HCT116 (cell line): ENCODE measurements around the gene CCDC9B. TPM values are rescaled to one million over a fixed set of nuclear protein-coding genes. Genes with fewer than 3 reads are reported as not detected.

ENCODE experiments used
- ATAC-seq: fragments of 200-7000 bp; cut with Tn5 transposase; 2 replicates; pipeline ENCODE4 v1.9.1; 2020; ENCODE audit warnings: mild to moderate bottlenecking, moderate library complexity
- BruUV-seq: library from RNA; stranded (reverse); fragments of 400-500 nt; replicated peaks from 2 replicates; lab custom pipeline; 2021; lab: Mats Ljungman, UMichigan
- CTCF ChIA-PET: fragments of 300-600 bp; sonication (Branson Sonifier 250); formaldehyde crosslinking; loops from one replicate; lab custom pipeline; 2021; ENCODE audit warnings: antibody characterized with exemption; lab: Charles Lee
- POLR2A ChIA-PET: fragments of 300-600, 350-600 bp; sonication (Branson Sonifier 250); formaldehyde crosslinking; loops from one replicate; lab custom pipeline; 2021; ENCODE audit warnings: antibody characterized with exemption; lab: Charles Lee
- RAD21 ChIA-PET, 2 experiments: fragments of 300-600 bp; sonication (Branson Sonifier 250); formaldehyde crosslinking; loops; one replicate each; lab custom pipeline; 2023; ENCODE audit warnings: low total read pairs in 2 of 2; ENCODE audit not compliant: uncharacterized antibody in 2 of 2, unreplicated experiment in 2 of 2, low non-redundant PET in 1 of 2; lab: Charles Lee
- DNase-seq: peaks from one replicate; pipeline ENCODE4 v3.0.0-alpha.2; 2010; ENCODE audit warnings: low read depth, low spot score
- H2AFZ ChIP-seq: fragments of 200-600 bp; shearing (Covaris generic), sonication (generic); 2 replicates; pipeline ENCODE4 v1.6.1; 2017; ENCODE audit warnings: low read depth, mixed run types, mixed read lengths, antibody characterized with exemption, low read length; ENCODE audit not compliant: poor library complexity, severe bottlenecking
- H3K27ac ChIP-seq: 2 replicates; pipeline ENCODE4 v1.5.1; 2012; ENCODE audit warnings: low read depth, low read length
- H3K27me3 ChIP-seq: fragments of 200-600 bp; sonication (generic); 2 replicates; pipeline ENCODE4 v1.6.1; 2016; ENCODE audit warnings: mixed run types, low read length, mixed read lengths; ENCODE audit not compliant: insufficient read depth
- H3K36me3 ChIP-seq, 2 experiments: fragments of 200-500 bp in 1 of 2; fragments of 200-600 bp in 1 of 2; sonication (Bioruptor generic) in 1 of 2; sonication (generic) in 1 of 2; 2 replicates each; pipeline versions ENCODE4 v1.5.1 to v1.6.1; 2014 to 2016; ENCODE audit warnings: low read length in 2 of 2, inconsistent platforms in 1 of 2, mixed read lengths in 1 of 2, mixed run types in 1 of 2; ENCODE audit not compliant: insufficient read depth in 2 of 2, control insufficient read depth in 1 of 2
- H3K4me1 ChIP-seq, 2 experiments: fragments of 200-600 bp in 1 of 2; sonication (generic) in 1 of 2; 2 replicates each; pipeline versions ENCODE4 v1.5.1 to v1.6.1; 2012 to 2017; ENCODE audit warnings: low read length in 2 of 2, inconsistent platforms in 1 of 2, mild to moderate bottlenecking in 1 of 2, mixed read lengths in 1 of 2, mixed run types in 1 of 2, moderate library complexity in 1 of 2; ENCODE audit not compliant: insufficient read depth in 2 of 2, control insufficient read depth in 1 of 2
- H3K4me2 ChIP-seq: fragments of 200-600 bp; sonication (generic); 2 replicates; pipeline ENCODE4 v1.6.1; 2017; ENCODE audit warnings: mixed run types, low read length, mixed read lengths
- H3K4me3 ChIP-seq, 2 experiments: fragments of 200-600 bp in 1 of 2; sonication (generic) in 1 of 2; replicated peaks in 1 of 2; 2 replicates each; pipeline ENCODE4 v1.5.1; 2011 to 2016; ENCODE audit warnings: low read length in 2 of 2, control low read depth in 1 of 2, low read depth in 1 of 2, mild to moderate bottlenecking in 1 of 2, mixed read lengths in 1 of 2, mixed run types in 1 of 2
- H3K79me2 ChIP-seq: fragments of 200-600 bp; sonication (generic); 2 replicates; pipeline ENCODE4 v1.6.1; 2017; ENCODE audit warnings: mild to moderate bottlenecking, mixed run types, low read length, moderate library complexity, mixed read lengths; ENCODE audit not compliant: insufficient read depth
- H3K9ac ChIP-seq: fragments of 200-600 bp; sonication (generic); 2 replicates; pipeline ENCODE4 v1.6.1; 2016; ENCODE audit warnings: low read length, mixed read lengths
- H3K9me2 ChIP-seq: fragments of 200-600 bp; sonication (generic), shearing (Covaris generic); 2 replicates; pipeline ENCODE4 v1.6.1; 2017; ENCODE audit warnings: mixed run types, mild to moderate bottlenecking, moderate library complexity; ENCODE audit not compliant: insufficient read depth
- H3K9me3 ChIP-seq, 2 experiments: fragments of 200-500 bp in 1 of 2; fragments of 200-600 bp in 1 of 2; sonication (Bioruptor generic) in 1 of 2; sonication (generic) in 1 of 2; 2 replicates each; pipeline ENCODE4 v1.6.1; 2014 to 2017; ENCODE audit warnings: low read length in 2 of 2, mixed read lengths in 2 of 2, inconsistent platforms in 1 of 2, low read depth in 1 of 2, mild to moderate bottlenecking in 1 of 2, mixed run types in 1 of 2, moderate library complexity in 1 of 2; ENCODE audit not compliant: control insufficient read depth in 1 of 2, insufficient read depth in 1 of 2
- H4K20me1 ChIP-seq: fragments of 200-600 bp; sonication (generic), shearing (Covaris generic); 2 replicates; pipeline ENCODE4 v1.6.1; 2017; ENCODE audit warnings: mixed run types, mild to moderate bottlenecking, moderate library complexity; ENCODE audit not compliant: insufficient read depth
- CBX3 ChIP-seq: IDR thresholded peaks from 2 replicates; pipeline ENCODE4 v1.6.1; 2012; ENCODE audit warnings: low read depth
- CEBPB ChIP-seq: IDR thresholded peaks from 2 replicates; pipeline ENCODE4 v1.6.1; 2012; ENCODE audit warnings: low read depth
- EZH2phosphoT487 ChIP-seq: fragments of 200-600 bp; IDR thresholded peaks from 2 replicates; pipeline ENCODE4 v1.6.1; 2018; ENCODE audit warnings: antibody characterized with exemption, borderline replicate concordance
- POLR2A ChIP-seq: IDR thresholded peaks from 2 replicates; pipeline ENCODE4 v1.7.0; 2011; ENCODE audit warnings: borderline replicate concordance; ENCODE audit not compliant: insufficient read depth, insufficient read length; ENCODE audit errors: extremely low read depth
- RAD21 ChIP-seq: IDR thresholded peaks from 2 replicates; pipeline ENCODE4 v1.6.1; 2012; ENCODE audit warnings: low read depth, mild to moderate bottlenecking
- SIN3A ChIP-seq: IDR thresholded peaks from 2 replicates; pipeline ENCODE4 v1.6.1; 2012; ENCODE audit warnings: low read depth
- TCF7L2 ChIP-seq: IDR thresholded peaks from 2 replicates; pipeline ENCODE4 v1.7.0; 2011; ENCODE audit warnings: borderline replicate concordance, inconsistent platforms; ENCODE audit not compliant: insufficient read depth, insufficient read length; ENCODE audit errors: extremely low read depth
- YY1 ChIP-seq: IDR thresholded peaks from 2 replicates; pipeline ENCODE4 v1.6.1; 2011; ENCODE audit warnings: low read length, low read depth, moderate library complexity, mild to moderate bottlenecking; ENCODE audit not compliant: insufficient replicate concordance; ENCODE audit errors: extremely low read depth
- ZNF274 ChIP-seq: fragments of 200-500 bp; sonication (Bioruptor generic); IDR thresholded peaks from 2 replicates; pipeline ENCODE4 v1.6.1; 2014; ENCODE audit warnings: mild to moderate bottlenecking, low read depth, low read length, inconsistent platforms
- intact Hi-C: fragments of 100-400 bp; cut with micrococcal nuclease; formaldehyde crosslinking; loops from 2 replicates; pipeline ENCODE4 v1.10.0; 2022
- total RNA-seq: library from RNA; stranded (reverse); gene quantifications from one replicate; pipeline ENCODE4 v1.2.1, GENCODE V29; 2021; ENCODE audit not compliant: unreplicated experiment
- TF ChIP-seq, protein P1 (sequence below): IDR thresholded peaks from 2 replicates; pipeline ENCODE4 v1.6.1; 2012; ENCODE audit warnings: low read depth
- TF ChIP-seq, protein P2 (sequence below): IDR thresholded peaks from 2 replicates; pipeline ENCODE4 v1.6.1; 2012
- TF ChIP-seq, protein P3 (sequence below), 3 experiments: fragments of 200-600 bp in 1 of 3; sonication (generic) in 1 of 3; IDR thresholded peaks in 2 of 3; conservative IDR thresholded peaks in 1 of 3; 2 replicates each; pipeline ENCODE4 v1.5.1; 2012 to 2017; ENCODE audit warnings: low read depth in 2 of 3, low read length in 2 of 3, antibody characterized with exemption in 1 of 3, borderline replicate concordance in 1 of 3, control low read depth in 1 of 3, mild to moderate bottlenecking in 1 of 3, mixed read lengths in 1 of 3, mixed run types in 1 of 3, moderate library complexity in 1 of 3; ENCODE audit not compliant: insufficient read depth in 1 of 3
- TF ChIP-seq, protein P4 (sequence below): IDR thresholded peaks from 2 replicates; pipeline ENCODE4 v1.6.1; 2011; ENCODE audit warnings: mild to moderate bottlenecking, low read length, moderate library complexity; ENCODE audit not compliant: insufficient replicate concordance; ENCODE audit errors: extremely low read depth
- TF ChIP-seq, protein P5 (sequence below): IDR thresholded peaks from 2 replicates; pipeline ENCODE4 v1.6.1; 2012

The CCDC9B gene
- total RNA-seq, 1 experiment from 2014 or later = 15.6 TPM

DNA sequence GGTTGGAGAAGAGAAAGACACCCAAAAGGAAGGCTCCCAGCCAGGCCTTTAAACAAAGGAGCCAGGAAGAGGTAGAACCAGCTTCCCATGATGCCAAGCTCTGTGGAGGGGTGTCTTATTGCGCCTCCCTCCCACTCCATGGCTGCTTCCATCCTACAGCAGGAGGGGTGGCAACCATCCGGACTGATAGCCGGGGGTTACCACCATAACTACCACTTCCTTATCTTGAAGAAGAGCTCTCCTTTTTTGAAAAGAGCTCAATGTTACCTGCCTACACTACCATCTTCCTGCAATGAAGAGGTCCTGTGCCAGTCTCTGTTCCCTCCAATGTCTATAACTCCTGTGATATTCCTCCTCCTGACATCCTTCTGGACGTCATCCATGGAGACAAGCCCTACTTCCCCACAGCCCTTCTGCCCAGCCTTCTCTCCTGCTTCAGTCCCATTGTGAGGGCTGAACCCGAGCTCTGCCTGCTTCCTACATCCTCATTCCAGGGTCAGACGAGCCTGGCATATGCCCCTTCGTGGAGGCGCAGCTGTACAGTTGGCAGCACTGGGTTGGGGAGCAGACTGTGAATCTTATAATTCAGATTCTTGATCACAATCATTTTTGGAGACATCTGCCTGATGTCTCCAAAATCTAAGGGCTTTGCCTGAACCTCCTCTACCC, 8.5 kb downstream of the CCDC9B start:
- Histone ChIP-seq H3K9me2 (no peaks in the 10 kb centered on the region), H3K4me3 (no peak overlapping the region), H2AFZ (no peak overlapping the region), H3K9me3 (no peaks in the 10 kb centered on the region), H3K27ac (no peak overlapping the region), H3K9ac (no peak overlapping the region), H3K4me1 (peaks cover 0 to 2% of the 10 kb centered on the region in 2 experiments; a peak in 1 of 4 replicates), H3K27me3 (no peaks in the 10 kb centered on the region)
- ATAC-seq (no peak), DNase-seq (no peak)
- BruUV-seq = TSS peak; percentile 30
- ChIA-PET RAD21 (no interaction called here), CTCF (interaction anchor here (0.7 to 1.2 kb wide), 2 partner anchors 8 to 237 kb away, joined by 3 read pairs; partner anchors contain the start of genes CCDC9B and RPUSD2)
- TF ChIP-seq, protein P1, sequence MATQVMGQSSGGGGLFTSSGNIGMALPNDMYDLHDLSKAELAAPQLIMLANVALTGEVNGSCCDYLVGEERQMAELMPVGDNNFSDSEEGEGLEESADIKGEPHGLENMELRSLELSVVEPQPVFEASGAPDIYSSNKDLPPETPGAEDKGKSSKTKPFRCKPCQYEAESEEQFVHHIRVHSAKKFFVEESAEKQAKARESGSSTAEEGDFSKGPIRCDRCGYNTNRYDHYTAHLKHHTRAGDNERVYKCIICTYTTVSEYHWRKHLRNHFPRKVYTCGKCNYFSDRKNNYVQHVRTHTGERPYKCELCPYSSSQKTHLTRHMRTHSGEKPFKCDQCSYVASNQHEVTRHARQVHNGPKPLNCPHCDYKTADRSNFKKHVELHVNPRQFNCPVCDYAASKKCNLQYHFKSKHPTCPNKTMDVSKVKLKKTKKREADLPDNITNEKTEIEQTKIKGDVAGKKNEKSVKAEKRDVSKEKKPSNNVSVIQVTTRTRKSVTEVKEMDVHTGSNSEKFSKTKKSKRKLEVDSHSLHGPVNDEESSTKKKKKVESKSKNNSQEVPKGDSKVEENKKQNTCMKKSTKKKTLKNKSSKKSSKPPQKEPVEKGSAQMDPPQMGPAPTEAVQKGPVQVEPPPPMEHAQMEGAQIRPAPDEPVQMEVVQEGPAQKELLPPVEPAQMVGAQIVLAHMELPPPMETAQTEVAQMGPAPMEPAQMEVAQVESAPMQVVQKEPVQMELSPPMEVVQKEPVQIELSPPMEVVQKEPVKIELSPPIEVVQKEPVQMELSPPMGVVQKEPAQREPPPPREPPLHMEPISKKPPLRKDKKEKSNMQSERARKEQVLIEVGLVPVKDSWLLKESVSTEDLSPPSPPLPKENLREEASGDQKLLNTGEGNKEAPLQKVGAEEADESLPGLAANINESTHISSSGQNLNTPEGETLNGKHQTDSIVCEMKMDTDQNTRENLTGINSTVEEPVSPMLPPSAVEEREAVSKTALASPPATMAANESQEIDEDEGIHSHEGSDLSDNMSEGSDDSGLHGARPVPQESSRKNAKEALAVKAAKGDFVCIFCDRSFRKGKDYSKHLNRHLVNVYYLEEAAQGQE = no peak
- TF ChIP-seq SIN3A = no peak
- TF ChIP-seq, protein P2, sequence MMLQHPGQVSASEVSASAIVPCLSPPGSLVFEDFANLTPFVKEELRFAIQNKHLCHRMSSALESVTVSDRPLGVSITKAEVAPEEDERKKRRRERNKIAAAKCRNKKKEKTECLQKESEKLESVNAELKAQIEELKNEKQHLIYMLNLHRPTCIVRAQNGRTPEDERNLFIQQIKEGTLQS = no peak
- TF ChIP-seq TCF7L2 = no peak
- TF ChIP-seq POLR2A = no peak
- no peak for TF ChIP-seq ZNF274
- TF ChIP-seq, protein P3, sequence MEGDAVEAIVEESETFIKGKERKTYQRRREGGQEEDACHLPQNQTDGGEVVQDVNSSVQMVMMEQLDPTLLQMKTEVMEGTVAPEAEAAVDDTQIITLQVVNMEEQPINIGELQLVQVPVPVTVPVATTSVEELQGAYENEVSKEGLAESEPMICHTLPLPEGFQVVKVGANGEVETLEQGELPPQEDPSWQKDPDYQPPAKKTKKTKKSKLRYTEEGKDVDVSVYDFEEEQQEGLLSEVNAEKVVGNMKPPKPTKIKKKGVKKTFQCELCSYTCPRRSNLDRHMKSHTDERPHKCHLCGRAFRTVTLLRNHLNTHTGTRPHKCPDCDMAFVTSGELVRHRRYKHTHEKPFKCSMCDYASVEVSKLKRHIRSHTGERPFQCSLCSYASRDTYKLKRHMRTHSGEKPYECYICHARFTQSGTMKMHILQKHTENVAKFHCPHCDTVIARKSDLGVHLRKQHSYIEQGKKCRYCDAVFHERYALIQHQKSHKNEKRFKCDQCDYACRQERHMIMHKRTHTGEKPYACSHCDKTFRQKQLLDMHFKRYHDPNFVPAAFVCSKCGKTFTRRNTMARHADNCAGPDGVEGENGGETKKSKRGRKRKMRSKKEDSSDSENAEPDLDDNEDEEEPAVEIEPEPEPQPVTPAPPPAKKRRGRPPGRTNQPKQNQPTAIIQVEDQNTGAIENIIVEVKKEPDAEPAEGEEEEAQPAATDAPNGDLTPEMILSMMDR (IDR thresholded peaks at IDR 0.05 in 2 of 3, conservative IDR thresholded peaks at IDR 0.05 in 1 of 3; ENCODE audit: borderline replicate concordance in 1 of 3, insufficient read depth in 1 of 3, low read depth in 2 of 3, low read length in 2 of 3) = no peak
- TF ChIP-seq CBX3 = no peak
- no peak for TF ChIP-seq EZH2phosphoT487
- TF ChIP-seq YY1 = no peak
- no peak for TF ChIP-seq RAD21
- TF ChIP-seq, protein P4, sequence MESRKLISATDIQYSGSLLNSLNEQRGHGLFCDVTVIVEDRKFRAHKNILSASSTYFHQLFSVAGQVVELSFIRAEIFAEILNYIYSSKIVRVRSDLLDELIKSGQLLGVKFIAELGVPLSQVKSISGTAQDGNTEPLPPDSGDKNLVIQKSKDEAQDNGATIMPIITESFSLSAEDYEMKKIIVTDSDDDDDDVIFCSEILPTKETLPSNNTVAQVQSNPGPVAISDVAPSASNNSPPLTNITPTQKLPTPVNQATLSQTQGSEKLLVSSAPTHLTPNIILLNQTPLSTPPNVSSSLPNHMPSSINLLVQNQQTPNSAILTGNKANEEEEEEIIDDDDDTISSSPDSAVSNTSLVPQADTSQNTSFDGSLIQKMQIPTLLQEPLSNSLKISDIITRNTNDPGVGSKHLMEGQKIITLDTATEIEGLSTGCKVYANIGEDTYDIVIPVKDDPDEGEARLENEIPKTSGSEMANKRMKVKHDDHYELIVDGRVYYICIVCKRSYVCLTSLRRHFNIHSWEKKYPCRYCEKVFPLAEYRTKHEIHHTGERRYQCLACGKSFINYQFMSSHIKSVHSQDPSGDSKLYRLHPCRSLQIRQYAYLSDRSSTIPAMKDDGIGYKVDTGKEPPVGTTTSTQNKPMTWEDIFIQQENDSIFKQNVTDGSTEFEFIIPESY = no peak
- TF ChIP-seq, protein P5, sequence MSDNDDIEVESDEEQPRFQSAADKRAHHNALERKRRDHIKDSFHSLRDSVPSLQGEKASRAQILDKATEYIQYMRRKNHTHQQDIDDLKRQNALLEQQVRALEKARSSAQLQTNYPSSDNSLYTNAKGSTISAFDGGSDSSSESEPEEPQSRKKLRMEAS = no peak
- TF ChIP-seq CEBPB = no peak
- TF ChIP-seq, all 23 proteins: peak for 0
- no peaks in the 10 kb centered on the region for H3K79me2 ChIP-seq
- intact Hi-C loops = no loop called here
- peaks cover 0 to 7% of the 10 kb centered on the region in 2 experiments; a peak in 1 of 4 replicates for H3K36me3 ChIP-seq
- no peak overlapping the region for H3K4me2 ChIP-seq
- POLR2A ChIA-PET = no interaction called here
- no peaks in the 10 kb centered on the region for H4K20me1 ChIP-seq
